Stimulated activated naive B cell treated with anti-CD40 and anti-IgM and Interleukin-4, amounts not matched to agents 10 μg/mL and 1 μg/mL and 100 μg/mL, for 72 hours (primary cell): Measurements from ENCODE around the gene SH2D3C.

Source experiments
- ATAC-seq, 2 donors: fragments of 150-1000 bp; cut with Tn5 transposase; replicated peaks; 2 replicates each; pipeline ENCODE4 v1.10.0; 2021; ENCODE audit warnings: moderate library complexity in 1 of 2
- DNase-seq: peaks from one replicate; pipeline ENCODE4 v3.0.0; 2021
- H3K27ac Mint-ChIP-seq: one replicate; pipeline ENCODE4 v1.8.0; 2022; ENCODE audit warnings: mild to moderate bottlenecking, mixed read lengths
- H3K27me3 Mint-ChIP-seq, 2 donors: one replicate each; pipeline ENCODE4 v1.8.0; 2022; ENCODE audit warnings: mixed read lengths in 2 of 2
- H3K36me3 Mint-ChIP-seq, 2 donors: one replicate each; pipeline ENCODE4 v1.8.0; 2022; ENCODE audit warnings: mixed read lengths in 2 of 2, mild to moderate bottlenecking in 1 of 2
- H3K4me1 Mint-ChIP-seq, 2 donors: one replicate each; pipeline ENCODE4 v1.8.0; 2022; ENCODE audit warnings: mixed read lengths in 2 of 2, mild to moderate bottlenecking in 1 of 2
- H3K4me3 Mint-ChIP-seq, 2 donors: one replicate each; pipeline ENCODE4 v1.8.0; 2022; ENCODE audit warnings: mild to moderate bottlenecking in 2 of 2, mixed read lengths in 2 of 2, moderate library complexity in 1 of 2
- H3K9me3 Mint-ChIP-seq, 2 donors: one replicate each; pipeline ENCODE4 v1.8.0; 2022; ENCODE audit warnings: mixed read lengths in 2 of 2, mild to moderate bottlenecking in 1 of 2

Gene SH2D3C

DNA sequence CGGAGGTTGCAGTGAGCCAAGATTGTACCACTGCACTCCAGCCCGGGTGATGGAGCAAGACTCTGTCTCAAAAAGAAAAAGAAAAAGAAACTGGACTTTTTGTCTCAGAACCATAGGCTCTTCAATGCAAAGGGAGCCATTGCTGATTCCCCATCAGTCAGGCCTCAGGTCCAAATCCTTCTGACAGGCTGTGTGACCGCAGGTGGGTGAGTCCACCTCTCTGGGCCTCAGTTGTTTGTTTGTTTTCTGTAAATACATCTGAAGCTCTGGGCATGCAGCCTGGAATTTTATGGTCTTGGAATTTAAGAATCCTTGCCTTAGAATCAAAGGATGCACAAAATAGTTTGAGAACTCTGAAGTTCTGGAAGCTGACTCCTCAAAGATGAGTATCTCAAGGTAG is 22.2 kb downstream of the SH2D3C start:
- ATAC-seq (no peak), DNase-seq (no peak)
- no peaks in the 10 kb centered on the region for H3K9me3 Mint-ChIP-seq
- H3K4me1 Mint-ChIP-seq = peaks cover 15 to 23% of the 10 kb centered on the region in 2 donors
- H3K4me3 Mint-ChIP-seq = no peak overlapping the region
- no peak overlapping the region for H3K27ac Mint-ChIP-seq
- H3K36me3 Mint-ChIP-seq = peaks cover 27 to 33% of the 10 kb centered on the region in 2 donors
- no peaks in the 10 kb centered on the region for H3K27me3 Mint-ChIP-seq

DNA sequence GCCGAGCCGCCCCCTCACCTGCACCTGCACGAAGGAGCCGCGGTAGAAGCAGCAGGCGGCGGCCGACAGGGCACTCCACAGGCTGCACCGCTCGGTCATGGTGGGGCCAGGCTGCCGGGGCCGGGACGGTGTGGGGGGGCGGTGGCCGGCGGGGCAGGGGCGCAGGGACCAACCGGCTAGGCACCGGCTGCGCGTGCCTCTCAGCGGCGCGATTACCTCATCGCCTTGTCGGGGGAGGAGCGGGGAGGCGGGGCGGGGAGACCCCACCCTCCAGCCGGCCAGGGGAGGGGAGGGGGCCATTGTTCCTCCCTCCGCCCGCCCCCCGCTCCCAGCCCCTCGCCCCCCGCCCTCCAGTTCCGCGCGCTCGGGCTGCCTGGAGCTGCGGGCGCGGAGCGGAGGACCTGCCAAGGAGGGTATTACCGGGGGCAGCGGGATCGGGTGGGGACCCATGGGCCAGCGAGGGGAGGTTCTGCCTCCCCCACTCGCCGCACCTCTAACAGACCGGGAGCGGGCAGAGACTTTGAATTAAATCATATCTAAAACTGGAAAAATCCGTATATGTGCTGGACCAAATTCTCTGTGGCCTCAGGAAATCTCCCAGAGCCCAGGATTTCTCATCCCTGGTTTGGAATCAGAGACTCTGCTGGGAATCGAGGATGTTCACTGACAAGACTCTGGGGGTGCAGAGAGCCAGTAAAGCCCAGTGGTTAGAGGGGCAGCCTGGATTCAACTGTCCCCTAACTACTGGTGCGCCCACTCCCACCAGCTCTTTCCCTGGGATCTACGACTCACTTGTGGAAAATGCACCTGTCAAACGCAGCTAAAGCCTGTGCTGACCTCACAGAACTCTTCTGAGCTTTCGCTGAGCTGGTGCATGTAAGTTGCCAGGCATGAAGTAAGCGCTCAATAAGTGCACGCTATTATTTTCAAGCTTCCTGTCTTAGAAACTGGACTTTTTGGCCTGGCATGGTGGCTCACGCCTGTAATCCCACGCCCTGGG is 23.1 kb downstream of the SH2D3C start:
- Mint-ChIP-seq H3K4me3 (no peak overlapping the region), H3K36me3 (peaks cover 30 to 37% of the 10 kb centered on the region in 2 donors), H3K27ac (no peak overlapping the region), H3K4me1 (peaks cover 13 to 23% of the 10 kb centered on the region in 2 donors), H3K9me3 (no peaks in the 10 kb centered on the region), H3K27me3 (no peaks in the 10 kb centered on the region)
- ATAC-seq (no peak), DNase-seq (no peak)

DNA sequence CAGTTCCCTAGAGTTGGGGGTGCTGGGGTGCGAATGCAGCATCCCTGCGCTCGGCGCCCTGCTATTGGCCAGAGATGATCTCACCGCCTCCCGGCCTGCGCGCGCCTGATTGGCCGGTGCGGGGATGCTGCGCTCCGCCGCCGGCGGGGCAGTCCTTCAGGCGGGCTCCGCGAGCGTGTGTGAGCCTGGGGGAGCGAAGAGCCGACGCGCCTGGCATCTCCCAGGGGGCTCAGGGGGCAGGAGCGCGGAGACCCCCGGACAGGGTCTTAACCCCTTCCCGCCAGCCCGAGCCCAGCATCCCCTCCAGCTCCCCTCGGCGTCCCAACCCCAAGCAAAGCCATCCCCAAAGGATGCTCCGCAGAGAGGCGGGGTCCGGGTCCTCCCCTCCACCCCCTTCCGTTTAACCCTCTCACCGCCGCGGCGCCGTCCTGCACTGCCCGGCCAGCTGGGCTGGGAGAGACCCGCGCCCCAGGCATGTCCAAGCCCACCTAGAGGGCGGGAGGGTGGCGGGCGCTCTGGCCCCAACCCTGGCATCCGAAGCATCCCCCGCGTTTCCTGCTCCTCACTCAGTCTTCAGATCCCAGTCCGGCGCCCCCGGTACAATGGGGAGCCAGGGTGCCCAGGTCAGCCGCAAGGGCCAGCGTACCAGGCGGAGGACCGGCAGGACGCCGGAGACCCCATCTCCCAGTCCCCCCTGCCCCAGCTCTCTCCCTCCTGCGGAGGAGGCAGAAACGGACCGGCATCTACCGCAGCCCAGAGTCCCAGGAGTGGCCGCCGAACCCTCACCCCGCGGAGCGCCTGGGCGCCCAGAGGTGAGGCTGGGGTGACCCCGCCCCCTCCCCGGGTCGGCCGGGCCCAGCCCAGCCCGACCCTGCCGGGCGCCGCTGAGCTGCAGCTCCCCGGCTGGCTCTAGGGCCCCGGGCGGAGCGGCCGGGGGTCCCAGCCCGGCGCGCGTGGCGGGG is 24.1 kb downstream of the SH2D3C start:
- peaks cover 35 to 44% of the 10 kb centered on the region in 2 donors for H3K36me3 Mint-ChIP-seq
- no peak for ATAC-seq
- peaks cover 13 to 23% of the 10 kb centered on the region in 2 donors for H3K4me1 Mint-ChIP-seq
- no peak for DNase-seq
- H3K9me3 Mint-ChIP-seq = no peaks in the 10 kb centered on the region
- no peaks in the 10 kb centered on the region for H3K27me3 Mint-ChIP-seq
- H3K27ac Mint-ChIP-seq = no peak overlapping the region
- no peak overlapping the region for H3K4me3 Mint-ChIP-seq

DNA sequence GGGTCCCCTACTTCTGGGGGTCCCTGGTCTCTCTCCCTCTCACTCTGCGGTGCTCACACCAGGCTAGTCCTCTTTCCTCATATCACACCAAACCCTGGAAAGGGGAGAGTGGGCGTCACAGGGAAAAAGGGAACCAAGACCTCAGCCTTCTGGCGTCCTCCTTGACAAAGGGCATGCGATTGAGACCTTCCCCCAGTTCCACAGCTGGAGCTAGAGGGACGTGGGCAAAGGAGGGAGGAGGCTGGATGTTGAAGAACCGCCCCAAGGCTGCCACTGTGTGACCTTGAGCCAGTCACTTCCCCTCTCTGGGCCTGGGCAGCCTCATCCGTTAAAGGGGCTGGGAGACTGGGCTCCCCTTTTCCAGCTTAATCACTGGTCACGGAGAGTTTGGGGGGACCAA is 24.8 kb downstream of the SH2D3C start:
- Mint-ChIP-seq H3K4me3 (no peak overlapping the region), H3K27ac (peak overlapping the region; percentile 14), H3K36me3 (peaks cover 35 to 47% of the 10 kb centered on the region in 2 donors), H3K27me3 (no peaks in the 10 kb centered on the region), H3K4me1 (peaks cover 10 to 20% of the 10 kb centered on the region in 2 donors), H3K9me3 (no peaks in the 10 kb centered on the region)
- ATAC-seq = no peak
- DNase-seq = no peak

DNA sequence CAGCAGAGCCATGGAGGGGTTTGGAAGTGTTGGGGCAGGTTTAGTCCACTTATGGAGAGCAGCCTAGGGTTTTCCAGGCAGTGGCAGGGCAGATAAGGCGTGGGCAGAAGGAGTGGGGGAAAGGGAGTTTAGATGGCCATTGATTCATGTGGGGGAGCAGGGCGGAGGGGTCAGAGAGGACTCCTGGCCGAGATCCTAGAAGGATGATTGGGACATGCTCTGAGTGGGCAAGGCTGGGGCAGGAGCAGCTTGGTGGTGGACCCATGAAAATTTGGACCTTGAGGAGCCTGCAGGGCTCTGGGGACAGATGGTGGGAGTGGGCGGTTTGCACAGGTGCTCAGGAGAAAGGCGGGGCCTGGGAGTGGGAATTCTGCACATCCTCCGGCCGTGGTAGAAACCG is 25.3 kb downstream of the SH2D3C start:
- DNase-seq (no peak), ATAC-seq (no peak)
- peaks cover 37 to 47% of the 10 kb centered on the region in 2 donors for H3K36me3 Mint-ChIP-seq
- no peaks in the 10 kb centered on the region for H3K9me3 Mint-ChIP-seq
- peak overlapping the region; percentile 42 for H3K27ac Mint-ChIP-seq
- H3K4me1 Mint-ChIP-seq = peaks cover 7 to 16% of the 10 kb centered on the region in 2 donors
- H3K4me3 Mint-ChIP-seq = no peak overlapping the region
- no peaks in the 10 kb centered on the region for H3K27me3 Mint-ChIP-seq

DNA sequence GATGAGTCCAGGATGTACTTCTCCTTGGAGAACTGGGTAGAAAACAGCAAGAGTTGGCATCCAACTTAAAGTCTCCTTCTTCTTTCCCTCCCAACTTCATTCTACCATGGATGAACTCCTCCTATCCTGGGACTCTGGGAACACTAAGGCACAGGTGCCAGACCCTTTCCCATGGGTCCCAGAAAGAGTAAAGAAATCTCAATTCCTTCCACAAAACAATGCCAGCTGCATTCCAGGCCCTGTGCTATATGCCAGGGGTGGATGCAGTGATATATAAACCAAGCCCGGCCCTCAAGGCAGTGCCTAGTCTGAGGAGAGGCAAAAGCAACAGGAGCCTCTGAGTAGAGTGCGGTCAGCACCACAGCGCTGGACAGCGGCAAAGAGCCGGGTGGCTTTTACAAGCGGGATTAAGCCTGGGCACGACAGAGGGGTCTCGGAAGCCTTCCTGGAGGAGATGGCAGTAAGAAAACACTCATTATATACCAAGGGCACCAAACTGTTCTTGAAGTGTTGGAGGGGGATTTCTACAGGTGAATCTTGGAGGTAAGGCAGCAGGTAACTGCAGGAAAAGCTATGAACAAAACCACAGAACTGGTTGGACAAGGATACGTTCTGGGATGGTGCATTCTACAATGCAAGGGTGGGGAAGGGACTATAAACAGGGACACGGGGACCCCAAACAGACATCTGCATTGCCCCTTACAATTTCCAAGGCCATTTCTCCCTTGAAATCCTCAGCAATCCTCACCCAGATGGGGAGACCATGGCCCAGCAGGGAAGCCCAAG is 27.0 kb downstream of the SH2D3C start:
- H3K4me1 Mint-ChIP-seq = peaks cover 7 to 16% of the 10 kb centered on the region in 2 donors
- peaks cover 46 to 57% of the 10 kb centered on the region in 2 donors for H3K36me3 Mint-ChIP-seq
- no peak for DNase-seq
- no peaks in the 10 kb centered on the region for H3K27me3 Mint-ChIP-seq
- H3K4me3 Mint-ChIP-seq = no peak overlapping the region
- peak overlapping the region; percentile 65 for H3K27ac Mint-ChIP-seq
- ATAC-seq = no peak
- H3K9me3 Mint-ChIP-seq = no peaks in the 10 kb centered on the region

DNA sequence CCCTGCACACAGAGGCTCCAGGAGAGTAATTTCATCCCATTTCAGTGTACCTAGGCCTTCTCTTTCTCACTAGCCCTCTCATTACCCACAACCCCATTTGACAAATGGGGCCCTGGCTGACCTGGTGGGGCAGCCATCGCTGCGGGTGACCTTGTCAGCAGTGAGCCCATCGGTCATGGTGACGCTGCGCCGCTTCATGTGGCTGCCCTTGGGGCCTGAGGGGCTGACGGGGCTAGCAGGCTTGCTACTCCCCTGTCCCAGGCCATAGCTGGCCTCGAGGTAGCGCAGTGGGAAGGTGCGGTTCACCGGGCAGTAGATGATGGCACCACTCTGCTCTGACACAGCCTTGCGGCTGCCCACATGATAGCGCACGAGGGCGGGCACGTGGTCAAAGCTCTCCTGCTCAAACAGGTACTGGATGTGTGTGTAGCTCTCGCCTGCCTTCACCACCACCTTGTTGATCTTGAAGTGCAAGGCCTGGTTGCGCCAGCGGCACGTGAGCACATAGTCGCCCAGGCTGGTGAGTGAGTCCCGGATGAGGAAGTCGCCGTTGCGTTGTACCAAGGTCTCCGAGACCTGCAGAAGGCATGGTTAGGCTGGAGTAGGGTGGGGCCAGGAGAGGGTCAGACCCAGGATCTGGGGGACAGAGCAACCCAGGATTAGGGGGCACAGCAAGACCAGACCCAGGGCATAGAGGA is 29.2 kb downstream of the SH2D3C start:
- Mint-ChIP-seq H3K36me3 (peaks cover 51 to 63% of the 10 kb centered on the region in 2 donors), H3K27me3 (no peaks in the 10 kb centered on the region), H3K4me1 (peaks cover 7 to 13% of the 10 kb centered on the region in 2 donors), H3K27ac (no peak overlapping the region), H3K4me3 (no peak overlapping the region), H3K9me3 (no peaks in the 10 kb centered on the region)
- no peak for ATAC-seq
- no peak for DNase-seq

DNA sequence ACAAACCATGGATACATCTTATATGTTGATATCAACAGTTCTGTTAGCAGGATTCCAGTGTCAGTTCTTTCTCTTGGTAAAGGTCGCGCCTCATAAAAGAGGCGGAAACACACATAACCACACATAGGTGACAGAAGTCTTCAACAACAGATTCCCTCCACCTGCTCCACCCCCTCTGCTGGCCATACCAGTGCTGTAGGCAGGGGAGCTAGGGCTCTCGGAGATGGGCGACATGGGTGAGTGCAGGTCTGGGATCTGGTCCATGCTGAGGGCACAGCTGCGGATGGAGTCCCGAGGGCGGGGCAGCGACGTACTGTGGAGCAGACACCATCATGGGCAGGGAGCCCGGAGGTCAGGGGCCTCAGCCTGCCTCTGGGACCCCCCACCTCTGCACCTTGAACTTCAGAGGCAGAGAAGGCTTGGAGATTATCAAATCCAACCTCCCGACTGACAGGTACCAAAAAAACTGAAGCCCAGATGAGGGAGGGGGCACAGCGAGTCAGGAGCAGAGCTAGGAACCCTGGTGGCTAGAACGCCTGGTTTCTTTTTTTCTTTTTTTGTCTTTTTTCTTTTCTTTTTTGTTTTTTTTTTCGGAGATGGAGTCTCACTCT is 31.4 kb downstream of the SH2D3C start:
- peaks cover 52 to 60% of the 10 kb centered on the region in 2 donors for H3K36me3 Mint-ChIP-seq
- ATAC-seq = no peak
- no peaks in the 10 kb centered on the region for H3K27me3 Mint-ChIP-seq
- no peak overlapping the region for H3K4me3 Mint-ChIP-seq
- H3K9me3 Mint-ChIP-seq = no peaks in the 10 kb centered on the region
- DNase-seq = no peak
- peaks cover 3 to 4% of the 10 kb centered on the region in 2 donors for H3K4me1 Mint-ChIP-seq
- H3K27ac Mint-ChIP-seq = peak overlapping the region; percentile 31

DNA sequence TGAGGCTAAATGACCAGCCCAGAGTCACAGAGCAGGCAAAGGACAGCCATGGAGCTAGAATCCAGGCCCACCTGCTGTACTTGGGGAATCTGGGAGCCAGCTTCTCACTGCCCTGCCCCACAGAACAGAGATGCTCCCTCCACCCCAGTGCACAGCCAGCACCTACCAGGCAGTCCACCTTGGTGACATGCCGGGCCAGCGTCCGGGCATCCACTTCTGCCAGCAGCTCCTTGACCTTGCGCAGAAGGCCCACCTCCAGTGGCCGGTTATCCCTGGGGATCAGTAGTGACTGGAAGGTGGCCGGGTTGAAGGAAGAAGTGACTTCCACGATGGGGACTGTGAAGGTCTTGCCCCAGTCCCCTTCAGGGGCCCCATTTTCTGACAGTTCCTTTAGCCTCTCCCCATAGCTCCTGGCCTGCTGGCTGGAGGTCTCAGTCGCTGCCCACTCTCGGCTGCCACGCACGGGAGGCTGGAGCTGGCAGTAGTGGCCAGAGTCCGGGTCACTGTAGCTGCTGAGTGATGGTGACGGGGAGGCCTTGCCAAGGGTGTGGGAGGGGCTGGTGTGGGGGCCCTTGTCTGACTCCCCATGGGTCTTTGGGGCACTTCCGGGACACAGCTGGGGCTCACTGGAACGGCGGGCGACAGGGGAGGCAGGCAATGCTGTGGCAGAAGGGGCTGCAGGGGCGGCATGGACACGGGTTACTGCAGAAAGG is 33.9 kb downstream of the SH2D3C start:
- H3K4me1 Mint-ChIP-seq = peaks cover 3 to 9% of the 10 kb centered on the region in 2 donors
- ATAC-seq = no peak
- H3K4me3 Mint-ChIP-seq = no peak overlapping the region
- H3K27ac Mint-ChIP-seq = peak overlapping the region; percentile 31
- peaks cover 47 to 48% of the 10 kb centered on the region in 2 donors for H3K36me3 Mint-ChIP-seq
- DNase-seq = no peak
- no peaks in the 10 kb centered on the region for H3K9me3 Mint-ChIP-seq
- H3K27me3 Mint-ChIP-seq = no peaks in the 10 kb centered on the region

DNA sequence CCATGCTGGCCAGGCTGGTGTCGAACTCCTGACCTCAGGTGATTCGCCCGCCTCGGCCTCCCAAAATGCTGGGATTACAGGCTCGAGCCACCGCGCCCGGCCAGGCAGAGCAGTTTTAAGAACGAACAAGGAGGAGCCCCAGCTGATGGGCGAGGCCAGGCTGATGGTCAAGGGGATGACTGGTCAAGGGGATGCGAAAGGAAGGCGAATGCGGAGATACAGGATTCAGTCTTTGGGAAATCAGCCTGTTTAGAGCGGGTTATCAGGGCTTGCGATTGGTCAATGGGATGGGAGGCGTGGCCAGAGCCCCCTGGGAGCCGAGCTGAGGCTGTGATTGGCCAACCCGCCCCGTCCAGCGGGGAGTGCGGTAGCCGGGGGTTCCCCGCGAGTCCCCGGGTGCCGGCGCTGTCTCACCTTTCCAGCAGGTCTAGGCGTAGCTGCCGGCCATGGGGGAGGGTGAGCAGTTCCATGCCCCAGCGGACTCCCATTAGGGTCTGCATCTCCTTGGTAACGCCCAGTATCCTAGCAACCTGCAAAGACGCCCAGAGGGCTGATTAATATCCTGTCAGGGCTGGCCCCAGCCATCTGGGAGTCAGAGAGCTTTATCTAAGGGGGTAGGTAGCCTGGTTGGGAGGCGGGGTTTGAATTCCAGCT is 35.9 kb downstream of the SH2D3C start:
- no peak overlapping the region for H3K4me3 Mint-ChIP-seq
- H3K27ac Mint-ChIP-seq = peak overlapping the region; percentile 73

DNA sequence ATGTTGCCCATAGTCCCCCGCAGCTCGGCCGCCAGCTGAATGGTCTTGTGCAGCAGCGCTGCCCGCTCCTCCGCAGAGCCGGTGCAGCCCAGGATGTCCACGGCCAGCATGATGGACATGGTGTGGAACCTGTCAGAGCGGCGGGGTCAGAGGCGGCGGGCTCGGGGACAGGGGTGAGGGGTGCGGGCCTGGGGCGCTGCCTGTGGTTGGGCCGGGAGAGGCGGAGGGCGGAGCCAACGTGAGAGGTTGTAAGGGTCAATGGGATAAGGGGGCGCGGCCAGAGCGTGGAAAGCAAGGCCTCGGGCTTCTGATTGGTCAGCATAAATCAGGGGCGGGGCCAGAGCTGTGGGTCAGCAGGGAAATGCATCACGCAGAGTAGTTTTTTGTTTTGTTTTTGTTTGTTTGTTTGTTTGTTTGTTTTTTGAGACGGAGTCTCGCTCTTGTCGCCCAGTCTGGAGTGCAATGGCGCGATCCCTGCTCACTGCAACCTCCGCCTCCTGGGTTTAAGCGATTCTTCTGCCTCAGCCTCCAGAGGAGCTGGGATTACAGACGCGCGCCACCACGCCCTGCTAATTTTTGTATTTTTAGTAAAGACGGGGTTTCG is 36.5 kb downstream of the SH2D3C start:
- DNase-seq = no peak
- H3K9me3 Mint-ChIP-seq = no peaks in the 10 kb centered on the region
- H3K27me3 Mint-ChIP-seq = no peaks in the 10 kb centered on the region
- H3K27ac Mint-ChIP-seq = peak overlapping the region; percentile 73
- H3K4me3 Mint-ChIP-seq = peak overlapping the region in 1 of 2 donors; percentile 25
- H3K4me1 Mint-ChIP-seq = peaks cover 3 to 9% of the 10 kb centered on the region in 2 donors
- ATAC-seq = peak in 1 of 2 donors; percentile 19
- H3K36me3 Mint-ChIP-seq = peaks cover 36% of the 10 kb centered on the region in 2 donors

More for the DNA sequence above, 35.9 kb downstream of the SH2D3C start:
- peak in 1 of 2 donors; percentile 20 for ATAC-seq
- Mint-ChIP-seq H3K9me3 (no peaks in the 10 kb centered on the region), H3K27me3 (no peaks in the 10 kb centered on the region), H3K4me1 (peaks cover 3 to 9% of the 10 kb centered on the region in 2 donors), H3K36me3 (peaks cover 41 to 42% of the 10 kb centered on the region in 2 donors)
- no peak for DNase-seq
